ENCODE results near the gene C8B. TPM values are rescaled to one million over a fixed set of nuclear protein-coding genes. Genes with fewer than 3 reads are reported as not detected.

The C8B gene
- total RNA-seq, 4 donors from 2014 or later, result not detected

DNA sequence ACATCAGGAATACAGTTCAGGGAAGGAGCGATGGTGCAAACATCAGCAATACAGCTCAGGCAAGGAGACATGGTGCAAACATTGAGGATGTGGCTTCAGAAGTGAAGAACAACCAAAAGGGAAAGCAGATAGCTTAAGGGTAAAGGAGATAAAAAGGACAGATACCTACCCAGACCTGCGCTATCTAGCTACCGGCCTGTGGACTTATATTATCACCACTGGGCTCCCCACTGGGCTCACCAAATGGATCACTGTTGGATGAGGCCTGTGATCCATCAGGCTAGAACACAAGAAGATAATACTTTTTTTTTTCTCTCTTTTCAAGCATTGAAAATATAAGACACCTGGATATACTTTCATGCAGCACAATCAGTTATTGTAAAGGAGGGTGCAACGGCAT lies 44.7 kb upstream of the C8B start:
- no peaks in the 10 kb centered on the region for H3K36me3 ChIP-seq
- H3K4me3 ChIP-seq, result no peak overlapping the region
- H3K4me1 ChIP-seq, result no peaks in the 10 kb centered on the region
- 81 to 90% methylated on average over 4 of the region's 4 CpGs for WGBS, 2 donors (ENCODE audit: low coverage in 1 of 2)
- no peaks in the 10 kb centered on the region for H3K9me3 ChIP-seq
- in situ Hi-C loops (cut with MboI; ENCODE audit: low pct_ligation_motif_present in 1 of 4, low pct_unique_long_range_greater_than_20kb in 1 of 4, low sequenced_read_pairs in 3 of 4) (no loop called here), intact Hi-C loops (cut with DNase I; ENCODE audit: low total_unique reads) (no loop called here)
- no peak overlapping the region for H3K27ac ChIP-seq
- no peaks in the 10 kb centered on the region for H3K27me3 ChIP-seq
- TF ChIP-seq EP300 (IDR thresholded peaks at IDR 0.05; ENCODE audit: low read depth) (no peak), POLR2AphosphoS5 (IDR thresholded peaks at IDR 0.05) (no peak), POLR2A (IDR thresholded peaks at IDR 0.05) (no peak)
- TF ChIP-seq, protein P1, sequence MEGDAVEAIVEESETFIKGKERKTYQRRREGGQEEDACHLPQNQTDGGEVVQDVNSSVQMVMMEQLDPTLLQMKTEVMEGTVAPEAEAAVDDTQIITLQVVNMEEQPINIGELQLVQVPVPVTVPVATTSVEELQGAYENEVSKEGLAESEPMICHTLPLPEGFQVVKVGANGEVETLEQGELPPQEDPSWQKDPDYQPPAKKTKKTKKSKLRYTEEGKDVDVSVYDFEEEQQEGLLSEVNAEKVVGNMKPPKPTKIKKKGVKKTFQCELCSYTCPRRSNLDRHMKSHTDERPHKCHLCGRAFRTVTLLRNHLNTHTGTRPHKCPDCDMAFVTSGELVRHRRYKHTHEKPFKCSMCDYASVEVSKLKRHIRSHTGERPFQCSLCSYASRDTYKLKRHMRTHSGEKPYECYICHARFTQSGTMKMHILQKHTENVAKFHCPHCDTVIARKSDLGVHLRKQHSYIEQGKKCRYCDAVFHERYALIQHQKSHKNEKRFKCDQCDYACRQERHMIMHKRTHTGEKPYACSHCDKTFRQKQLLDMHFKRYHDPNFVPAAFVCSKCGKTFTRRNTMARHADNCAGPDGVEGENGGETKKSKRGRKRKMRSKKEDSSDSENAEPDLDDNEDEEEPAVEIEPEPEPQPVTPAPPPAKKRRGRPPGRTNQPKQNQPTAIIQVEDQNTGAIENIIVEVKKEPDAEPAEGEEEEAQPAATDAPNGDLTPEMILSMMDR (IDR thresholded peaks at IDR 0.05), result no peak
- DNase-seq, result no peak

DNA sequence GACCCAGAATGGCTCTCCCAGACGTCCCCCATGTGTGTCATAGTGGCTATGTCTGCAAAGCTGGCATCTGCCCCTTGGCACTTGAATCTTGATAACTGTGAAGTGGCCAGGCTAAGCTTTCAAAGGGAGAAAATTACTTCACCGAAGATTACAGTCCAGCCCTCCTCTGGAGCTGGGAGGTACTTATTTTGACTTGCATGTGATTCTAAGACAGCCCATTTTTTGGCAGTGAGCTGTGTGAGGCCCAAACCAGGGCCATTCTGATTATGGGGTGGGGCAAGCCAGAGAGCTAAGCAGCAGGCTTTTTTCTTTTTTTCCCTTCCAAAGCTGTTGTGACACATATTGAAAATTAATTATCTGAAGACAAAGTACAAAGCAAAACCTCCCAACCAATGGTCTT lies 42.1 kb upstream of the C8B start:
- intact Hi-C loops (cut with DNase I; ENCODE audit: low total_unique reads), result no loop called here
- 45 to 59% methylated on average over 2 of the region's 2 CpGs for WGBS, 2 donors (ENCODE audit: low coverage in 1 of 2)
- Histone ChIP-seq H3K27me3 (no peaks in the 10 kb centered on the region), H3K27ac (no peak overlapping the region), H3K4me3 (no peak overlapping the region), H3K36me3 (no peaks in the 10 kb centered on the region), H3K4me1 (no peaks in the 10 kb centered on the region), H3K9me3 (no peaks in the 10 kb centered on the region)
- no peak for DNase-seq
- in situ Hi-C loops (cut with MboI; ENCODE audit: low pct_ligation_motif_present in 1 of 4, low pct_unique_long_range_greater_than_20kb in 1 of 4, low sequenced_read_pairs in 3 of 4), result no loop called here
- TF ChIP-seq, protein P1 (IDR thresholded peaks at IDR 0.05), result no peak
- no peak for TF ChIP-seq EP300 (IDR thresholded peaks at IDR 0.05; ENCODE audit: low read depth)
- TF ChIP-seq POLR2AphosphoS5 (IDR thresholded peaks at IDR 0.05), result no peak
- TF ChIP-seq POLR2A (IDR thresholded peaks at IDR 0.05), result no peak

DNA sequence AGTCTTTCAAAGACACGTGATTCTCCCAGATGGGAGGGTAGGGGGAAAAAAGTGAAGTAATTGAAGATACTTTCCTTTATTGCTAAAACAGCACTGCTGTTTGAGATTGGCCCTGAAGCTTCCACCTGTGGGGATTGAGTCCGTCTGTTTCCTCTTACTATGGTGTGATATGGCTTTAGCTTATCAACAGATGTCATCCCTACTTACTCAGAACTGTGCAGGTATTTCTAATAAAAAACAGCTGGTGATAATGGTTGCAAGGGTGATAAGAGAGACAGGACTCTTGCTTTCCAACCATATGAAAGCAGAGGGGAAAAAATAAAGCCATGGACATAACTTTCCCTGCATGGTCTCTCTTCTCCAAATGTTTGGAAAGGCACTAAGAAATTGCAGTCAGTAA lies 41.7 kb upstream of the C8B start:
- H3K36me3 ChIP-seq, result no peaks in the 10 kb centered on the region
- DNase-seq, result no peak
- no peaks in the 10 kb centered on the region for H3K27me3 ChIP-seq
- TF ChIP-seq EP300 (IDR thresholded peaks at IDR 0.05; ENCODE audit: low read depth), result no peak
- TF ChIP-seq, protein P1 (IDR thresholded peaks at IDR 0.05), result no peak
- no peak for TF ChIP-seq POLR2A (IDR thresholded peaks at IDR 0.05)
- TF ChIP-seq POLR2AphosphoS5 (IDR thresholded peaks at IDR 0.05), result no peak
- H3K4me3 ChIP-seq, result no peak overlapping the region
- no peaks in the 10 kb centered on the region for H3K9me3 ChIP-seq
- H3K4me1 ChIP-seq, result no peaks in the 10 kb centered on the region
- 29 to 49% methylated on average over 1 to 2 of the region's 2 CpGs for WGBS, 2 donors (ENCODE audit: low coverage in 1 of 2)
- intact Hi-C loops (cut with DNase I; ENCODE audit: low total_unique reads), result no loop called here
- H3K27ac ChIP-seq, result no peak overlapping the region
- in situ Hi-C loops (cut with MboI; ENCODE audit: low pct_ligation_motif_present in 1 of 4, low pct_unique_long_range_greater_than_20kb in 1 of 4, low sequenced_read_pairs in 3 of 4), result no loop called here

DNA sequence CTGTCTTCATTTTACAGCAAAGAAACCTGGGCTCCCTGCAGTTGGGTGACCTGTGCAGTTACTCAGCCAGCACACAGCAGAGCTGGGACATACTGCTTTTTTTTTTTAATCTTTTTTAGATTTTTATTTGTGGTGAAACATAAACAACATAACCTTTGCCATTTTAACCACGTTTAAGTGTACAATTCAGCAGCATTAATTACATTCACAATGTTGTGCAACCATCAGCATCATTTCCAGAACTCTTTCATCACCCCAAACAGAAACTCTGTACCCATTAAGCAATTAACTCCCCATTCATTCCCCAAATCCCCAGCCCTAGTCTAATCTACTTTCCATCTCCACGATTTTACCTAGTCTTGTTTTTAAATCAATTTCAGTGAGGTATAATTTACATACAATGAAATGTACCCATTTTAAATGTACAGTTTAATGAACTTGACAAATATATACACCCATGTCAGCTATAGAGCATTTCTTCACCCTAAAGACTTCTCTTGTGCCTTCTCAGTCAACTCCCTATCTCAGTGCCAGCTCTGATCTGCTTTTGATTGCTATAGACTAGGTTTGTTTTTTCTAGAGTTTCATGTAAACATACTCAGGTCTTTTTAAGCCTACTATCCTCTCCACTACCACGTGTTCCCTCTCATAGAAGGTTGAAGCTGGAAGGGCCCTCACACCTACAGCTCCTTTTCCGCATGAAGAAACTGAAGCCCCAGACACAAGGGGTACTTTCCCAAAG lies 37.8 kb upstream of the C8B start:
- in situ Hi-C loops (cut with MboI; ENCODE audit: low pct_ligation_motif_present in 1 of 4, low pct_unique_long_range_greater_than_20kb in 1 of 4, low sequenced_read_pairs in 3 of 4) (no loop called here), intact Hi-C loops (cut with DNase I; ENCODE audit: low total_unique reads) (no loop called here)
- DNase-seq, result no peak
- no peak overlapping the region for H3K27ac ChIP-seq
- no peaks in the 10 kb centered on the region for H3K27me3 ChIP-seq
- TF ChIP-seq, protein P1 (IDR thresholded peaks at IDR 0.05), result no peak
- TF ChIP-seq POLR2A (IDR thresholded peaks at IDR 0.05) (no peak), POLR2AphosphoS5 (IDR thresholded peaks at IDR 0.05) (no peak), EP300 (IDR thresholded peaks at IDR 0.05; ENCODE audit: low read depth) (no peak)
- 32 to 41% methylated on average over 4 of the region's 4 CpGs for WGBS, 2 donors (ENCODE audit: low coverage in 1 of 2)
- no peak overlapping the region for H3K4me3 ChIP-seq
- no peaks in the 10 kb centered on the region for H3K36me3 ChIP-seq
- no peaks in the 10 kb centered on the region for H3K9me3 ChIP-seq
- no peaks in the 10 kb centered on the region for H3K4me1 ChIP-seq
